Activated naive CD8-positive, alpha-beta T cell treated with anti-CD3 and anti-CD28 coated beads, Interleukin-2, amount 50 U/mL, for 24 hours (primary cell): ENCODE data around the gene WNK4.

Experiments used
- ATAC-seq: fragments of 150-1000 bp; cut with Tn5 transposase; one replicate; pipeline ENCODE4 v1.10.0; 2021
- DNase-seq: peaks from one replicate; pipeline ENCODE4 v3.0.0; 2021
- H3K27ac Mint-ChIP-seq: one replicate; pipeline ENCODE4 v1.8.0; 2021; ENCODE audit warnings: mild to moderate bottlenecking, mixed read lengths
- H3K27me3 Mint-ChIP-seq: one replicate; pipeline ENCODE4 v1.8.0; 2021; ENCODE audit warnings: mixed read lengths
- H3K36me3 Mint-ChIP-seq: one replicate; pipeline ENCODE4 v1.8.0; 2021; ENCODE audit warnings: low read depth, mixed read lengths
- H3K4me1 Mint-ChIP-seq: one replicate; pipeline ENCODE4 v1.8.0; 2021; ENCODE audit warnings: mixed read lengths
- H3K4me3 Mint-ChIP-seq: one replicate; pipeline ENCODE4 v1.8.0; 2021; ENCODE audit warnings: mild to moderate bottlenecking, moderate library complexity, mixed read lengths
- H3K9me3 Mint-ChIP-seq: one replicate; pipeline ENCODE4 v1.8.0; 2021; ENCODE audit warnings: mixed read lengths

WNK4 gene

DNA sequence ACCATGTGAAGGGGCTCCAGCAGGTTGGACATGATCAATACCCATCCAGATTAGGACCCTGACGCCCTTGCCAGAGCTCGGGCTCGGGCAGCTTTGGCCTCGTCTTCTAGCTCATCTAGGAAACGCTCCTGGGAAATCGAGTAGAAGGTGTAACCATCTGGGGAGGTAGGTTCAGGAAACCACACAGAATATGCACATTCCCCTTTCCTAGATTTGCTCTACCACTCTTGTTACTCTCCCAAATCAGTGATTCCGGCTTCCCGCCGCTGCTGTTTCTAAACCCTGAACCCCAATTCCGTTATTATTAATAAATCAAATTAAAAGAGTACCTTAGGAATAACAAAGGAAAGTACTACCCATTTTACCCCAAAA is 17.6 kb downstream of the WNK4 start:
- H3K36me3 Mint-ChIP-seq = peaks cover 6% of the 10 kb centered on the region
- H3K9me3 Mint-ChIP-seq = peaks cover 4% of the 10 kb centered on the region
- H3K27me3 Mint-ChIP-seq = peaks cover 2% of the 10 kb centered on the region
- ATAC-seq (no peak), DNase-seq (no peak)
- peaks cover 18% of the 10 kb centered on the region for H3K4me1 Mint-ChIP-seq
- peak overlapping the region; percentile 70 for H3K27ac Mint-ChIP-seq
- H3K4me3 Mint-ChIP-seq = peak overlapping the region; percentile 89

DNA sequence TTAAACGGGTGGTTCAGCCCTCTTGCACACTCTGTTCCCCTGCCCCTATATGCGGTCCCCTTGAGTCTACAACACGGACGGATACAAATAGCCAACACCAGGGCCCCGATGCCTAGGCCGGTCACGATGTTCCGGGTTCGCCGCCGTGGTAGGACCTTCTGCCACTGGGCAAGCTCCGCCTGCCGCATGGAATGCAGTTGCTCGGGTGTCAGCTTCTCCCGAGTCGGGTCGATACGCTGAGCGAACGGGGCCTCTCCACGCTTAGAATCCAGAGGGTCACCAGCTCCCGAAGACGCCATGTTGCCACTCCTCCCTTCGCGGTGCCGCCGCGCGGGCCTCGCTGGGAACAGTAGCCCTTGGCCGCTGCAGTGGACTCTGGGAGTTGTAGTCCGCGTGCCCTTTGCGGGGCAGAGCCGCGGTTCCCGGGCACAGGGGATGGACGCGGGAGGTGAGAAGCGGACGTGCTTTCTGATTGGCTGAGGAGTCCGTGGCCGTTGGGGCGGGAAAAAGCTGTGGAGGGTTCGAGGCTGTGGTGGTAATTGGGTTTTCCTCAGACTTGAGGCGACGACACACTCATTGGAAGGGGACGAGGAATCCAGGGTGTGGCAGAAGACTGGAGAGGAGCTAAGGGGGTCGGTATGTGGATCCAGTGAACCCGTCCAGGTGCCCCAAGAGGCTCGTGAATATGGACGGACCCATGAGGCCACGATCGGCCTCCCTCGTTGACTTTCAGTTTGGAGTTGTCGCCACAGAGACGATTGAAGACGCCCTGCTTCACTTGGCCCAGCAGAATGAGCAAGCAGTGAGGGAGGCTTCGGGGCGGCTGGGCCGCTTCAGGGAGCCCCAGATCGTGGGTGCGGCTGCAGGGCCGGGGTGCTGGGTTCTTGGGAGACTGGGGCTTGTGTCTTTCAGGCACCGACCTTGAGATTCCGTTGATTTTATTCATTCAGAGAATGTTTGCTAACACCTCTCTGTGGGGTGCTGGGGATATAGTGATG is 18.3 kb downstream of the WNK4 start, which contains the start of the genes CNTD1 and COA3:
Gene CNTD1 (plus strand): TSS at position 479 of the 998 bp plus-strand sequence. CDS start 207 bp downstream, at position 686.
Gene COA3 (minus strand): TSS at position 322 of the 998 bp plus-strand sequence. CDS start 23 bp downstream, at position 299.
- peak; percentile 99 for ATAC-seq
- H3K4me3 Mint-ChIP-seq = peak within 1 kb of the TSS; percentile 89
- H3K36me3 Mint-ChIP-seq = peaks cover 6% of the 10 kb centered on the region
- peak within 1 kb of the TSS; percentile 70 for H3K27ac Mint-ChIP-seq
- H3K4me1 Mint-ChIP-seq = peaks cover 18% of the 10 kb centered on the region
- DNase-seq = peak; percentile 86
- H3K27me3 Mint-ChIP-seq = peaks cover 2% of the 10 kb centered on the region
- peaks cover 4% of the 10 kb centered on the region for H3K9me3 Mint-ChIP-seq

DNA sequence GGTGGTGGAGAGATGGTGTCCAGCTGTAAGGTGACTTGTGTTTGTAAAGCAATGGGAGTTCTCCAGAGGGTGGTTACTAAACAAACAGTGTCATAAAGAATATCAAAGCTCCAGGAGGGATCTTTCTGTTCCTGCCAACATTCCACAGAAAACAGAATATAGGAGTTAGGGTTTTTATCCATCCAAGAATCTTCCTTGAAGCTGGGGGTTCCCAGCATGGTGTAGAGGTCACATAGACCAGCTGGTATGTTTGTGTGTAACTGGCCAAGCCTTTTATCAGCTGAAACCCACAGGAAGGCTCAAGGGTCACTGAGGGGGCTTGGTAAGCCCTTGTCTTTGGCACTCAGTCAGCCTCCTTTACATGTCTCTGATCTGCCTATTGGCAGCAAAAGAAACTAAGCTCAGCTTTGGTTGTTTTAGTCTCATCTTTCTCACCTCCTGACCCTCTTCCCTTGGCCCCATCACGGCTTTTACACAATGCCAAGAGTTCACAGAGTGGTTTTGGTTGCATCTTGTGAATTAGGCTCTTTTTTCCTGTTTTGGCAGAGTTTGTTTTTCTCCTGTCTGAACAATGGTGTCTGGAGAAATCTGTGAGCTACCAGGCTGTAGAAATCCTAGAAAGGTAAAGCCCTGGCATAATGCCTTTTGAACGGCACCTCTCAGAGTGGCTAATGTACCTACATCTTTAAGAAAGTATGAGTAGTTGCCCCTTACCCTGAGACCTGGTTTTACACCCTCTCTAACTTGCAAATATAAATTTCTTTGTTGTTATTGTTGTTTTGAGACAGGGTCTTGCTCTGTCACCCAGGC is 22.9 kb downstream of the WNK4 start:
- Mint-ChIP-seq H3K9me3 (peaks cover 4% of the 10 kb centered on the region), H3K36me3 (peaks cover 2% of the 10 kb centered on the region), H3K27ac (no peak overlapping the region), H3K27me3 (peaks cover 2% of the 10 kb centered on the region), H3K4me1 (peaks cover 6% of the 10 kb centered on the region), H3K4me3 (no peak overlapping the region)
- ATAC-seq (no peak), DNase-seq (no peak)

DNA sequence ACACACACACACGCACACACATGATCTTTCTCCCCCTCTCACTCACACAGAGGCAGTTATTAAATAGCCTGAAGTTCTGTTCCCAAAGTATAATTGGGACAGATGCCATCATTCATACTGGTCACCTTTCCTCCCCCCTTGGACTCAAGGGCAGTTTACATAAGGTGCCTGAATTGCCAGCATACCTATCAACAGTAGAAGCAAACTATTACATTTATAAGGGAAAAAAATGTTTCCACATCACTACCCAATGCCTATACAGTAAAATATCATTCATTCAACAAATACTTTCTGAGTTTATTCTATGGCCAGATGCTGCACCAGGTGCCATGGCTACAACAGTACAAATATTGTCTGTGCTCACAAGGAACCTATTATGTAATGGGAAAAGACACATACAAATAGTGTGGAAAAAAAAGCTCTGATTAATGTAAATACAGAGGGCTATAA is 24.5 kb downstream of the WNK4 start:
- H3K36me3 Mint-ChIP-seq = no peaks in the 10 kb centered on the region
- ATAC-seq (no peak), DNase-seq (no peak)
- H3K27ac Mint-ChIP-seq = no peak overlapping the region
- no peaks in the 10 kb centered on the region for H3K9me3 Mint-ChIP-seq
- H3K27me3 Mint-ChIP-seq = no peaks in the 10 kb centered on the region
- no peak overlapping the region for H3K4me3 Mint-ChIP-seq
- H3K4me1 Mint-ChIP-seq = no peaks in the 10 kb centered on the region

DNA sequence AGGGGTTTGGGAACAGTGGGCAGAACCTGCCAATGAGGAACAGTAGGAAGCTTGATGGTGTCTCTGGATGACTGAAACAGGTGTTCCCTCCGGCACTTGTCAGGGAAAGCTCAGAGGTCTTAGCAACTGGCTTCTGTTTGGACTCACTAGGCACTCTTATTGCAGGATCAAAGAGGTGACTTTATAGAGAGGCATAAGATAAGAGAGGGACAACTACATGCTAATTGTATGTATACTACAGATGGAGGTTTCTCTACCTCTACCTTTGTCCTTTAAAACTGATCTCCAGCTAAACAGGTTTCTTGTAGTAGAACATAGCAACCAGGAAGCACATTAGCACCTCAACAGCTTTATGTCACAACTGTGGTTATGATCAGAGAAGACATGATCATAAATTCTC is 25.8 kb downstream of the WNK4 start:
- ATAC-seq (no peak), DNase-seq (no peak)
- Mint-ChIP-seq H3K27me3 (no peaks in the 10 kb centered on the region), H3K27ac (no peak overlapping the region), H3K4me3 (no peak overlapping the region), H3K36me3 (peaks cover 9% of the 10 kb centered on the region), H3K4me1 (no peaks in the 10 kb centered on the region), H3K9me3 (no peaks in the 10 kb centered on the region)

DNA sequence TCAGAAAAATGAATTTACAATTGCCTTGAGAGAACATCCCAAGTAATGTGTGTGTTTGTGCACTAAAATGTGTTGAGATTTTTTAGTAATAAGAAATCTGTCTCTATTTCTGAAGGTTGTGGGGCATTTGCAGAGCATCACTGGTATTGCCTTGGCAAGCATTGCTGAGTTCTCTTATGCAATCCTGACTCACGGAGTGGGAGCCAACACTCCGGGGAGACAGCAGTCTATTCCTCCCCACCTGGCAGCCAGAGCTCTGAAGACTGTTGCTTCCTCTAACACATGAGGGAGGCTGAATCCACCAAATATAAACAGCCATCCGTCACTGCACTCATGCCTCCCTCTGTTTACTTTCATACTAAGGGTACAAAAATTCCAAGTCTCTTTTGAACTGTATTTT is 28.8 kb downstream of the WNK4 start:
- peaks cover 17% of the 10 kb centered on the region for H3K36me3 Mint-ChIP-seq
- no peaks in the 10 kb centered on the region for H3K9me3 Mint-ChIP-seq
- H3K4me1 Mint-ChIP-seq = no peaks in the 10 kb centered on the region
- H3K27me3 Mint-ChIP-seq = no peaks in the 10 kb centered on the region
- no peak overlapping the region for H3K4me3 Mint-ChIP-seq
- DNase-seq (no peak), ATAC-seq (no peak)
- no peak overlapping the region for H3K27ac Mint-ChIP-seq

DNA sequence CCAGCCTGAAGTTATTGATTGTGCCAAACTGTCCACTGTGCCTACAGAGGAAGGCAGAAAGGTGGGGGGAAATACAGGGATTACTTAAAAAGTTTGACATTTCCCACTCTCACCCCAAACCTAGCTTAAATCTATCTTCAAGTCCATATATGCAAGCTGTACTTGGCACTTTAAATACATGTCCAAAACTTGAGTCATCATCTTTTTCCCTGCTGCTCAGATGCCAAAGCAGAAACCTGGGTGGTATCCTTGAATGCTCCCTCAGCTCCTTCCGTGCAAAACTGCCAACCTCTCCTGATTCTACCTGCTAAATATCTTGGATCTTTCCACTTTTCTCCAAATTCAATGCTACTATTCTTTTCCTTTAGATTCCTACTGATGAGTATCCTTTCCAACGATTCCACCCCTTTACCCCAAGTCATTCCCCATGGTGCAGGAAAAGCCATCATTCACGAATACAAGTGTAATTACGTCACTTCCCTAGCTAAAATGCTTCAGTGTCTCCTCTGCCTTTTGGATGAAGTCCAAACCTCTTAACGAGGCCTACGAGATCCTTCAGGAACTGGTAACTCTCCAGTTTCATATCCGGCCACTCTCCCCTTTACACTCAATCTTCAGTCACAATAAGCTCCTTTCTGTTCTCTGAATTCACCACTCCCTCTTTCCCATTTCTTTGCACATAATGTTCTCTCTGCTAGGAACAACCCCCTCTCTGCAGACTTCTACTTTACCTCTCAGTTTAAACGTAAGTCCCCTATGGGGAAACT is 34.4 kb downstream of the WNK4 start:
- no peaks in the 10 kb centered on the region for H3K27me3 Mint-ChIP-seq
- DNase-seq = no peak
- H3K4me3 Mint-ChIP-seq = no peak overlapping the region
- H3K4me1 Mint-ChIP-seq = no peaks in the 10 kb centered on the region
- H3K9me3 Mint-ChIP-seq = no peaks in the 10 kb centered on the region
- no peak for ATAC-seq
- no peak overlapping the region for H3K27ac Mint-ChIP-seq
- peaks cover 53% of the 10 kb centered on the region for H3K36me3 Mint-ChIP-seq

DNA sequence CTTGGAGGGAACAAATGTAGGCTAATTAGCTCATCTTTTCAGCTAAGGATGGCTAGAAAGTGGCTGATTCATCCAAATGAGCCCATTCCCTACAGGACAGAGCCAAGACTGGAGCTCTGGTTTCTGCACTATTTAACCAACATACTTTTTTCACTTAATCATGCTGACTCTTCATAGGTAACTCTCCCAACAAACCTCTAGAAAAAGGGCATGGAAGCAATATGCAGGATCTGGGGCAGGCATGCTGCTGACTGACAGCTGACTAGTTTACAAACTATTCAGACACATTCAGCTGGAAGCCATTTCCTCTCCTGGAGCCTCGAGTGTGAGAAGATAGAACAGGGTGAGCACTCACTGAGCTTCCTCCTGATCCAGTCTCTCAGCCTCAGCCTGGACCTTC is 37.5 kb downstream of the WNK4 start:
- Mint-ChIP-seq H3K4me3 (no peak overlapping the region), H3K27ac (no peak overlapping the region), H3K9me3 (no peaks in the 10 kb centered on the region), H3K4me1 (peaks cover 24% of the 10 kb centered on the region), H3K36me3 (peaks cover 56% of the 10 kb centered on the region), H3K27me3 (no peaks in the 10 kb centered on the region)
- ATAC-seq (no peak), DNase-seq (no peak)

DNA sequence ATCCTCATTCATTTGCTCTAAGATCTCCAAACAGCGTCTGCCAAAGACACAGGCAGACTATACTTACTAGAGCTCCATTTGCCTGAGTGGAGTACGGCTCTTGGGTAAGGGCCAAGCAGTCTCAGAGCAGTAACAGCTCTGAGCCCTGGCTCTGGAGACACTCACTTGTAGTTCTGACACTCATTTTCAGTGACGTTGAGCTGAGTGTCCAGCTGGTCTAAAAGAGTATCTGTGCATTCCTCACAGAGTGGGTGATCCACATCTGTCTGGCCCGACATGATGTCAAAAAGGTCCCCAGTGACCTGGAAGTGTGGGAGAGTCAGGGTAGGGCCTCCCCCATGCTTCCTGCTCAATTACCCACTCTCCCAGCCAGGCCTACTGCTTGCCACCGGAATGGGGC is 38.0 kb downstream of the WNK4 start:
- H3K4me1 Mint-ChIP-seq = peaks cover 26% of the 10 kb centered on the region
- ATAC-seq (no peak), DNase-seq (no peak)
- no peaks in the 10 kb centered on the region for H3K27me3 Mint-ChIP-seq
- peaks cover 56% of the 10 kb centered on the region for H3K36me3 Mint-ChIP-seq
- no peaks in the 10 kb centered on the region for H3K9me3 Mint-ChIP-seq
- no peak overlapping the region for H3K4me3 Mint-ChIP-seq
- H3K27ac Mint-ChIP-seq = no peak overlapping the region

DNA sequence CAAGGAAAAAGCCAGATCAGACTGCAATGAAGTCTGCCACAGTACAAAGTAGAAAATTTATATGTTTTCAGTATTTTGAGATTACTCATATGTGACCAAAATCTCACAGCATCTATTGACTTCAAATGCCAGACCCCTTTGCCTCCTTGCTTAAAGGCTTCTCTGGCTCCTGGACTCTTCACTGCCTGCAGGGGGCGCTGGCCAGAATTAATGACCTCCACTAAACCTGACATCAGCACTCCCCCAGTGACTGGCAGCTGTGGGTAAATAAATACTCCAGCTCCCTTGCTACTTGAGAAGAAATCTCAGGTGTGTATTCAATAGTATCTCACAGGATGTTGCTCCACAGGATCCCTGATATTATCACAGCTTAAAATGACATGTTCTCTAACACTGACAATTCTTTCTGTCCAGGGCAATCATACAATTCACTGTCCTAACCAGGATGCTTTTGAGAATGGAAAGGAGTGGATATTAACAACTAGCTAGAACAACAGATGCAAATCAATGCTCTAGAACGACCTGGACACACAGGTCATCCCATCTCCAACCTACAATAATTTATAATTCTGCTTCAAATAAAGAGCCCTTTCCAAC is 39.6 kb downstream of the WNK4 start:
- Mint-ChIP-seq H3K36me3 (peaks cover 40% of the 10 kb centered on the region), H3K9me3 (no peaks in the 10 kb centered on the region), H3K4me3 (no peak overlapping the region), H3K27me3 (no peaks in the 10 kb centered on the region), H3K27ac (peak overlapping the region; percentile 5), H3K4me1 (peaks cover 35% of the 10 kb centered on the region)
- ATAC-seq = peak; percentile 30
- DNase-seq = peak; percentile 79

DNA sequence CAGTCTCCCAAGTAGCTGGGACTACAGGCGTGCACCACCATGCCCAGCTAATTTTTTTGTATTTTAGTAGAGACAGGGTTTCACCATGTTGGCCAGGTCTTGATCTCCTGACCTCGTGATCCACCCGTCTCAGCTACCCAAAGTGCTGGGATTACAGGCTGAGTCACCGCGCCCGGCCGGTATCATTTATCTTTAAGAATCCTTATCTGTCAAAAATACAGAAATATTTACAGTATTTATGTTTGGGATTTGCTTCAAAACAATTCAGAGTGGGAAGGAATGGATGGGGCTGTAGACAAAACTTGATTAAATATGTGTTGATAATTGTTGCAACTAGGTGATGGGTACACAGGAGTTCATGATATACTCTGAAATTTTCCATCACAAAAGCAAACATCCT is 40.8 kb downstream of the WNK4 start:
- Mint-ChIP-seq H3K9me3 (no peaks in the 10 kb centered on the region), H3K27me3 (no peaks in the 10 kb centered on the region), H3K27ac (no peak overlapping the region), H3K36me3 (peaks cover 32% of the 10 kb centered on the region), H3K4me3 (no peak overlapping the region), H3K4me1 (peaks cover 35% of the 10 kb centered on the region)
- DNase-seq (no peak), ATAC-seq (no peak)

DNA sequence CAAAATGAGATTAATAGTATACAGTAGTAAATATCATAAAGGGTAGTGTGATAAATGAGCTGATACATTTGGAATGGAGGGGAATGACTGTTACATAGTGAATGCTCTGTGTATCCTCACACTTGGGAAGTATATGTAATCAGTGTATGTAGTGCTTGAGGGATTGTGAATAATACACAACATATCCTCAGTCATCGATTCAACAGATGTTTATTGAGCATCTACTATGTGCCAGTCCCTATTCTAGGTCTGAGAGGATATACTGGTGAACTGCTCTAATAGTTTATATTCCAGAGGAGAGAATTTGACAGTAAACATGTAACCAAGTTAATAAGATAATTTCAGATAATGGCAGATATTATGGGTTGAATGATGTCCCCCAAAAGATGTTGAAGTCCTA is 47.1 kb downstream of the WNK4 start:
- Mint-ChIP-seq H3K4me1 (peaks cover 23% of the 10 kb centered on the region), H3K9me3 (no peaks in the 10 kb centered on the region), H3K27me3 (peaks cover 3% of the 10 kb centered on the region), H3K36me3 (peaks cover 2% of the 10 kb centered on the region), H3K4me3 (no peak overlapping the region), H3K27ac (no peak overlapping the region)
- DNase-seq = no peak
- no peak for ATAC-seq

DNA sequence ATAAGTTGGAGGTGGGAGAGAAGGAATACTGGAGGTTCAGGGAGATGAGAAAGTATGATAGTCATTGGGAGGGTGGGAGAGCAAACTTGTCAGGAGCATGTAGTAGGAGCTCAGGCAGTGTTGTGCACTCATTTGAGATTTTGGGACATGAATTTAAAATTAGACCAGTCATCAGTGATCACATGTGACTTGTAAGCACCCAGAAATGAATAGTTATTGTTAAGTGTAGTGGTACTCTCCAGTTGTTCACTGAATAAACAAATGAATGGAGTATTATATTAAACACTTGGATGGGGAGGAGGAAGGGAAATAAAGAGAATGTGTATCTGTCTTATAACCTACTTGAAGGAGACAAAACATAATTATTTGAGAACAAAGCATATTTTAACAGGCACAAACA is 50.6 kb downstream of the WNK4 start:
- no peaks in the 10 kb centered on the region for H3K9me3 Mint-ChIP-seq
- no peak overlapping the region for H3K4me3 Mint-ChIP-seq
- H3K36me3 Mint-ChIP-seq = peaks cover 18% of the 10 kb centered on the region
- peaks cover 3% of the 10 kb centered on the region for H3K27me3 Mint-ChIP-seq
- DNase-seq = no peak
- peaks cover 25% of the 10 kb centered on the region for H3K4me1 Mint-ChIP-seq
- H3K27ac Mint-ChIP-seq = no peak overlapping the region
- ATAC-seq = no peak
